ENCODE results near the gene NMT1.
A peak's percentile ranks its signal among the peaks of the same experiment; 100 is the strongest.

The NMT1 gene

GRCh38 chr17:45147581-45148182 lies 86.6 kb downstream of the NMT1 start (continued):
- TF ChIP-seq ZNF518A (tag by site-specific recombination; conservative IDR thresholded peaks at IDR 0.05; ENCODE audit: low read depth) (no peak), ZNF146 (tag by site-specific recombination; IDR thresholded peaks at IDR 0.05) (peak; percentile 93), ZNF707 (tag by site-specific recombination; IDR thresholded peaks at IDR 0.05) (no peak), SALL2 (tag by site-specific recombination; IDR thresholded peaks at IDR 0.05; ENCODE audit: borderline replicate concordance) (0 out of 2 replicates have a peak, but pooled peaks have one; percentile 76), ZNF837 (tag by site-specific recombination; IDR thresholded peaks at IDR 0.05) (no peak)

- Histone ChIP-seq H3K4me3 (ENCODE audit: low read depth, low read length) (peak within 1 kb of the TSS; percentile 72), H3K36me3 (ENCODE audit: control insufficient read depth in 2 of 2, insufficient read depth in 1 of 2, low read length in 2 of 2) (peaks cover 0 to 6% of the 10 kb centered on the region in 2 experiments; a peak in 1 of 3 replicates), H3K4me1 (ENCODE audit: control insufficient read depth, insufficient read depth, low read length) (peaks cover 10% of the 10 kb centered on the region; the same call in 1 of the 2 replicates), H3K27ac (ENCODE audit: extremely low read depth, low read depth, low read length) (peak within 1 kb of the TSS; percentile 92), H3K9me3 (ENCODE audit: control insufficient read depth, insufficient read depth, low read depth, low read length) (no peaks in the 10 kb centered on the region)
- ChIA-PET POLR2A (interaction anchor here (0.5 to 8.3 kb wide), 64 partner anchors 11 to 1557 kb away, joined by 3 to 700 read pairs (median 4); partner anchors contain the start of genes ACBD4, EFTUD2, FMNL1 and FZD2), CTCF (interaction anchor here (0.7 to 10.8 kb wide), 23 partner anchors 12 to 234 kb away, joined by 3 to 209 read pairs (median 6); partner anchors contain the start of genes ACBD4, FMNL1, HEXIM2 and PLCD3)
- peak; percentile 100 for TF ChIP-seq IKZF3 (tag by site-specific recombination; IDR thresholded peaks at IDR 0.05)
- peak; percentile 91 for TF ChIP-seq ZNF398 (tag by site-specific recombination; IDR thresholded peaks at IDR 0.05)
- TF ChIP-seq ZNF184 (tag by site-specific recombination; IDR thresholded peaks at IDR 0.05) = peak; percentile 76
- no peak for TF ChIP-seq MEIS1 (CRISPR knock-in tag; IDR thresholded peaks at IDR 0.05; ENCODE audit: borderline replicate concordance)
- TF ChIP-seq ZNF121 (tag by site-specific recombination; IDR thresholded peaks at IDR 0.05) = peak; percentile 91
- peak; percentile 91 for TF ChIP-seq ZNF10 (tag by site-specific recombination; IDR thresholded peaks at IDR 0.05)
- peak; percentile 98 for TF ChIP-seq SP3 (tag by site-specific recombination; IDR thresholded peaks at IDR 0.05)
- TF ChIP-seq PBX3 (CRISPR knock-in tag; IDR thresholded peaks at IDR 0.05) = peak; percentile 63; the same call in 1 of the 2 replicates
- TF ChIP-seq, protein P1, sequence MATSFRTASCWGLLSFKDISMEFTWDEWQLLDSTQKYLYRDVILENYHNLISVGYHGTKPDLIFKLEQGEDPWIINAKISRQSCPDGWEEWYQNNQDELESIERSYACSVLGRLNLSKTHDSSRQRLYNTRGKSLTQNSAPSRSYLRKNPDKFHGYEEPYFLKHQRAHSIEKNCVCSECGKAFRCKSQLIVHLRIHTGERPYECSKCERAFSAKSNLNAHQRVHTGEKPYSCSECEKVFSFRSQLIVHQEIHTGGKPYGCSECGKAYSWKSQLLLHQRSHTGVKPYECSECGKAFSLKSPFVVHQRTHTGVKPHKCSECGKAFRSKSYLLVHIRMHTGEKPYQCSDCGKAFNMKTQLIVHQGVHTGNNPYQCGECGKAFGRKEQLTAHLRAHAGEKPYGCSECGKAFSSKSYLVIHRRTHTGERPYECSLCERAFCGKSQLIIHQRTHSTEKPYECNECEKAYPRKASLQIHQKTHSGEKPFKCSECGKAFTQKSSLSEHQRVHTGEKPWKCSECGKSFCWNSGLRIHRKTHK (tag by site-specific recombination; IDR thresholded peaks at IDR 0.05) = no peak
- no peak for TF ChIP-seq ZNF157 (tag by site-specific recombination; IDR thresholded peaks at IDR 0.05)
- peak; percentile 58 for TF ChIP-seq GLIS2 (tag by site-specific recombination; IDR thresholded peaks at IDR 0.05)
- no peak for TF ChIP-seq ZNF274 (IDR thresholded peaks at IDR 0.05; ENCODE audit: low read length)
- no peak; the same call in 1 of the 2 replicates for TF ChIP-seq ZNF274 (tag by site-specific recombination; IDR thresholded peaks at IDR 0.05; ENCODE audit: borderline replicate concordance)
- no peak for TF ChIP-seq ZNF140 (tag by site-specific recombination; IDR thresholded peaks at IDR 0.05)
- TF ChIP-seq ZSCAN23 (tag by site-specific recombination; IDR thresholded peaks at IDR 0.05) = peak; percentile 99
- TF ChIP-seq ZBTB21 (tag by site-specific recombination; IDR thresholded peaks at IDR 0.05) = peak; percentile 93
- no peak for TF ChIP-seq ZNF211 (tag by site-specific recombination; IDR thresholded peaks at IDR 0.05; ENCODE audit: low read depth)
These were observed 87.3 kb downstream of the NMT1 start, which contains the start of gene HEXIM1 for GRCh38 chr17:45148183-45149036. TSS of gene HEXIM1 (plus strand) at chr17:45148475. CDS start at chr17:45149191, 716 bp downstream.

All from HEK293 (cell line).